GM13977 (cell line): ENCODE results near the gene TOGARAM2.

Experiments
- DNase-seq: peaks from one replicate; pipeline ENCODE4 v3.0.0; 2012; ENCODE audit warnings: low spot score
- CTCF ChIP-seq: IDR thresholded peaks from 2 replicates; pipeline ENCODE4 v1.5.1; 2012; ENCODE audit warnings: mild to moderate bottlenecking, control low read depth; ENCODE audit not compliant: insufficient read depth; ENCODE audit errors: extremely low read depth, missing control alignments
- in situ Hi-C: fragments of 300-500 bp; cut with MboI; formaldehyde crosslinking; loops from one replicate; pipeline ENCODE4 v1.12.0; 2022; ENCODE audit warnings: low sequenced_read_pairs, low pct_unique_long_range_greater_than_20kb, mixed read lengths, inconsistent platforms; ENCODE audit not compliant: unreplicated experiment

Gene TOGARAM2

DNA sequence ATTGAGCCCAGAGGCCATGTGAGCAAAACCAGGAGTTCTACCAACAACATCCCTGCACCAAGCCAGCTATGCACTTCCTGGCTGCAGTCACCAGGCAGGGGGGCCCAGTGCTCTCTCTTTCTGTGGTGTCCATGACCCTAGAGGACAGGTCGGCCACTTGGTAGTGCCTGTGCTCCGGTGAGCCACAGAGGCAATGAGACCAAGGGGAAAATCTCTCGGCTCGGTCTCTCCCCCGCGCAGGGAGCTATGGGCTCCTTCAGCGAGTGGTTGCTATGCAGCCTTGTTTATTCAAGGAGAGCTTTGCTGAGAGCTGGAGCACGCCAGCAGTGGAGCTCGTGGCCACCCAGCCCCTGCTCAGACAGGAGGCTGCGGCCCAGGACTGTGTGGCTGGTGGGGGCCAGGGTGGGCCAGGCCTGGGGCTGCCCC lies at the start of gene TOGARAM2:
TOGARAM2 (plus strand) TSS at position 283 of the 426 bp plus-strand sequence. CDS start 13,537 bp downstream, outside the sequence.
- in situ Hi-C loops = no loop called here
- no peak for TF ChIP-seq CTCF
- no peak for DNase-seq

DNA sequence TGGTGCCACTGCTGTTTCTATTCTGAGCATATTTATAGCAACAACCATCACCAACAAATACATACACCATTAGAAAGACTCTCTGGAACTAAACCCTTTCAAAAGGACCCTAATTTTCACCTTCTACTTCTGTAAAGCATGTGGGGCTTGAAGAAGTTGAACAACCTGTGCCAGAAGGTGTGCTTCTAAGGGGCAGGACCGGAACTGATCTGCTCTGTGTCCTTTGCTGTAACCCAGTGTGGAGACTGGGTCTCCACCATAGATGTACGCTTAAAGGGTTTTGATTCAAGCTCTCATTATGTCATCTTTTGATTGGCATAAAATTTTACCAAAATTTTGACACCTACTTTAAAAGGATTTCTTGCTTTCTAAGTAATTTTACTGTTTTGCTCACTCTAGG lies 46.3 kb upstream of the TOGARAM2 start:
- TF ChIP-seq CTCF = no peak
- in situ Hi-C loops = no loop called here
- no peak for DNase-seq

DNA sequence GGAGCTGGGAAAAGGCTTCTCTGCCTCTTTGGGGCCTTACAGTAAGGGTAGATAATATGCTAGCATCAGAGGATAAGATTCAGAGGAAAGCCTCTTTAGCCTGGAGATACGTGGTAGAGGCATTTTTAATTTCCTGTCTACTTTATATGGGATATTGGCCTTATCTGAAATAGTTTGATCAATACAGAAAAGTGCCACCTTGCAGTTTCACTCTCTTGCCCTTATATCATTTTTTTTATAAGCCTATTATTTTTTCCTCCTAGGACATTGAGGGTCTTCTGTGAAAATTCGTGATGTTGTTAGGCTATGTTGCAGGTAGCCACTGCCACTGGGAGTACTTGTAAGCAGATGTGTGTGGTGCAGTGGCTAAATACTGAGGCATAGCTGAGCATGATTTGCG lies 40.1 kb upstream of the TOGARAM2 start:
- TF ChIP-seq CTCF = no peak
- DNase-seq = no peak
- in situ Hi-C loops = no loop called here

- in situ Hi-C loops = no loop called here
- DNase-seq = no peak
Measured at GRCh38 chr2:28944535-28945248, 36.4 kb upstream of the TOGARAM2 start.

DNA sequence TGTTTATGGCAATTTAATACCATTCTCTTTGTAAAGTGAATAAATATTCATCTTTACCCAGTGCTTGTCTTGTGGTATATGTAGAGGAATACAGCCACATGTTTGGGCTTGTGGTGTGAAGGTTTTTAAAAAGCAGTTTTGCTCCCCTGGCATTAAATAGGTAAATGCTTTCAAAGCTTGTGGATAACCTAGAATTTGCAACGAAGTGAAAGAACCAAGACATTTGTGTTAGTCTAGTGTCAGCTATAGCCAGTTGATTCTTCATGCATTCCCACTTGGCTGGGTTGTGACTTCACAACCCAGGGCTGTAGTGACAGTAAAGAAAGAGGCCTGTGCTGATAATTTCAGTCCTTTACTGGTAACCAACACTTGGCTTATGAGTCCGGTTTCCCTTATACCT lies 32.9 kb upstream of the TOGARAM2 start:
- no peak for DNase-seq
- in situ Hi-C loops = no loop called here
- no peak for TF ChIP-seq CTCF

More at GRCh38 chr2:28944535-28945248, 36.4 kb upstream of the TOGARAM2 start:
- no peak for TF ChIP-seq CTCF

DNA sequence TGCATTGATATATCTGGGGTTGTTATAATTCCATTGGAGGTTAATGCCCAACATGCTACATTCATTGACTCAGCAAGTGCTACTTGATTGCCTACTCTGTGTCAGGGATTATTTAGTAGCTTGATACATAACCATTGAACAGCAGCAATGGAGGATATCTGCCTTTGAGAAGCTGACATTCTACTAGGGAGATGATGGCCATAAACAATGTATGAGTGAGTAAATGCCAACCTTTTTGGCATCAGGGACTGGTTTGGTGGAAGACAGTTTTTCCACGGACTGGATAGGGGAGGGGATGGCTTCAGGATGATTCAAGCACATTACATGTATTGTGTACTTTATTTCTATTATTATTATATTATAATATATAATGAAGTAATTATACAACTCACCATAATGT lies 31.9 kb upstream of the TOGARAM2 start:
- in situ Hi-C loops = no loop called here
- no peak for DNase-seq
- no peak for TF ChIP-seq CTCF
